RCC 7860 (cell line): Measurements from ENCODE around the gene DTNBP1.
A peak's percentile ranks its signal among the peaks of the same experiment; 100 is the strongest.
"Not testable (repeated sequence)": the region's sequence is repeated elsewhere in the genome, so short reads cannot be mapped to it uniquely, and the experiment has no call there.

Source experiments
- DNase-seq: peaks from one replicate; pipeline ENCODE4 v3.0.0-alpha.2; 2015; ENCODE audit warnings: low spot score
- FAIRE-seq: peaks from 2 replicates; lab custom pipeline; 2012; peaks lifted over from hg19 to GRCh38; lab: Jason Lieb, UNC

Gene DTNBP1

DNA sequence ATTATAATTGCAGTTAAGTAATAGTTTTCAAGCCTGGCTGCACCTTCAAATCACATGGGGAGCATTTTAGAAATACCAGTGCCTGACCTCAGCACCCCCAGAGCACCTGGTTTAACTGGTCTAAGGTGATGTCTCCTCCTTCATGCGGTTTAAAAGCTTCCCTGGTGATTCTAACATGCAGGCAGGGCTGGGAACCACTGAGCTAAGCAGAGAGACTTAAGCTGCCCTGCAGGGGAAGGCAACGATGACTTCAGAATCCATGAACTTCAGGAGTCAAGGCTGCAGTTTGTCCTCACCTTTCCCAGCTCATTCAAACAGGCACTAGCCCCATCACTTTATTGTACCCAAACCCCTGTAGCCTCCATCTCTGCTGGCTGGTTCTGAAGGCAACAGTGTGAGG is 6.1 kb upstream of the DTNBP1 start:
- no peak for DNase-seq

DNA sequence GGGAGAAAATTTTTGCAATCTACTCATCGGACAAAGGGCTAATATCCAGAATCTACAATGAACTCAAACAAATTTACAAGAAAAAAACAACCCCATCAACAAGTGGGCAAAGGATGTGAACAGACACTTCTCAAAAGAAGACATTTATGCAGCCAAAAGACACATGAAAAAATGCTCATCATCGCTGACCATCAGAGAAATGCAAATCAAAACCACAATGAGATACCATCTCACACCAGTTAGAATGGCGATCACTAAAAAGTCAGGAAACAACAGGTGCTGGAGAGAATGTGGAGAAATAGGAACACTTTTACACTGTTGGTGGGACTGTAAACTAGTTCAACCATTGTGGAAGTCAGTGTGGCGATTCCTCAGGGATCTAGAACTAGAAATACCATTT is 4.1 kb upstream of the DTNBP1 start:
- DNase-seq, FAIRE-seq: not testable (repeated sequence)

More for the DNA sequence above, 6.1 kb upstream of the DTNBP1 start:
- FAIRE-seq, result no peak

DNA sequence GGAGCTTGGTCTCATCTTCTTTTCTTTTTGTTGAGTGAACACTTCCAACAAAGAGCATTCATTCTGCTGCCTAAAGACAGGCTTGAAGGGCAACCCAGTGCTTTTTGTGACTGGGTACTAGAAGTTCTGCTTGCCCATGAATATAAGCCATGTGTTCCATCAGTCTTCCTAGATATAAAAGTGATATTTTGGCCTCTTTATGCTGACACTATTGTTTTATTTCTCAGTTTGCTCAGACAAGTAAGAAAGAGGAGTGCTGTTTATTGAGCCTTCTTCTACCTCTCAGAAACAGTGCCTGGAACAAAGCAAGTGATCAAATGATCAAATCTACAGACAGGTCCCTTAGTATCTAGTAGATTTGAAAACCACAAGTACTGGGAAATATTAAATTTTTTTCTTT is 2.4 kb upstream of the DTNBP1 start:
- DNase-seq (no peak), FAIRE-seq (no peak)

DNA sequence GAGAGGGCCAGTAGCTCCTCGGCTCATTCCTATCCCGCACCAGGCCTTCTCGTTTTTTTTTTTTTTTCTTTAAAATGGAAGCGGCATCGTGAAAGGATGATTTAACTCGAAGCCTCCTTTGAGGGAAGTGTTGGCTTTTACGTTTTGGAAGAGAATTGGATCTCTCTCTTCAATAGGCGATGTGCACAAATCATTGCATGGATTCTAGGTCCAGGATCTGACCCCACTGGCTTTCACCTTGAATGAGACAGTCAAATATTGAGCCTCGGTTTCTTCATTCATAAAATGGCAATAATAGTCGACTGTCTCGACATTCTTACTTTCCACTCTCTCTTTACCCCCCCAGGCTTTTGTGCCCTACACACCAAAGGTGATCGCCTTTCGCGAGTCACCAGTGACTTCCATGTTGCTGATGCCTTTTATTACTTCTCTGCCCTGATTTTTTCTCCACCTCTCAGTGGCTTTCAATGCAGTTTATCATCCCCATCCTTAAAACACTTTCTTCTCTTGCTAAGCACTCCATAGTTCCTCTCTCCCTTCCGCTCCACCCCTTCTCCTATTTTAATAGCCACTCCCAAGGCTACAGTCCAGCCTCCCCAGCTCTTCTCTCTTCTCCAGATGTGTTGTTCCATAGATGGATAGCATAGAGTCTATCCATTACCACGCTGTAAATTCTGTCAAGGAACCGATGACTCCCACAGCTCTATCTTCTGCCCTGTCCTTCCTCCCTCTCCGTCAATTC is 473 bp upstream of the DTNBP1 start:
- DNase-seq (no peak), FAIRE-seq (no peak)

DNA sequence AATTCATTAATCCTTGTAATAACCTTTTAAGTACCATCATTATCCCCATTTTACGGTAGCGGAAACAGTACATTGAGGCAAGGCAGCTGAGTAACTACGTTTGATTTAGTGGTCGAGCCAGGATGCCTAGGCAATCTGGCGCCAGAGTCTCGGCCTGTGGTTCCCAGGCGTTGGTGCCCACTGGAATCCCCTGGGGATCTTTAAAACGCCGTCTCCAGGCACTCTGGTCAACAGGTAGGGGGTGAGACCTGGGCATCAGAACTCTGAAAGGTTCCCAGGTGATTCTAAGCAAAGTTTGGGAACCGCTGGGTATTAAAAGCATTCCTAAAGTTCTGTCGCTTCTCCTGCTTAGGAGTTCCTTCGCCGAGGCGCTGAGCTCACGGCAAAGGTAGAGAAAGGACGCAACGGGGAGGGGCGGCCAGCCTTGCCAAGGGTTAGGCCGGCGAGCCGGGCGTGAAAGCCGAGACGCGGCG is 939 bp downstream of the DTNBP1 start:
- DNase-seq (no peak), FAIRE-seq (no peak)

DNA sequence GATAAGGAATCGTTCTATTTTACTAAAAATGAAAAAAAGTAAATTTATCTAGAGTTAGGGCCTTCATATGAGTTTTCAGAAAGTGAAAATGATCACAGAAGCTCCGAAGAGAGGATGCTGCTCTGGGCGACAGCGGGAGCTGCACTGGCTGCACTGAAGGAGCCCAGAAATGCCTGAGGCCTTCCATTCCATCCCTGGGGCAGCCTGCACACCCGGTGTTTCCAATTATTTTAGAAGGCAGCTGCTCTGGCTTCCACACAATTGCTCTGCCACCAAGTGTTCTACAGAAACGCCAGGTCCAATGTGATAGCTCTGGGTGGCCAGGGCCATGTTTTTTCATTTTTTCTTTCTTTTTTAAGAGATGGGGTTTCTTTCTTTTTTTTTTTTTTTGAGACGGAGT is 3.6 kb downstream of the DTNBP1 start:
- FAIRE-seq (no peak), DNase-seq (no peak)

DNA sequence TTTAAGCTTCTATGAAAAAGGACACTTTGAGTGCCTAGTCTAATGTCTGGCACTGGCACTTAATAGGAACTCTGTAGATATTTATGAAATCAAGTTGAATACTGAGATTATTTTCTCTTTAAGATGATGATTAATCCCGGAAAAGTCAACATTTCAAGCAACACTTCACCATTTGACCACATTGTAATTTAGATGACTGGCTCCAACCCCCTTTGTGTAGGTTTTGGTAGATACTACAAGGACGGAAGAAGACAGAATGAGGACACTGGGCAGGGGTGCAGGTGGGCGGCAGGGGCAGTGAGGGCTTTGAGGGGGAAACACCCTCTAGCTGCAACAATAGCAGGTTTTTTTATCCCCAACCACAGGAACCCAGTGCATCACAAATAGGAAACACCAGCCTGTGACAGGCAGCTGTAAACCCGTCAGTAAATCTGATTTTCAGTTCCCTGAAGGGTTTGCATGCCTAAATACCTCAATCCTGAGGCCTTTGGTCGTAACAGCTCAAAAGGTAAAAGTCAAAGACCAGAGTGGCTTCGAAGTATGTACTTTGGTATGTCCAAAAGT is 4.6 kb downstream of the DTNBP1 start:
- DNase-seq (no peak), FAIRE-seq (no peak)

DNA sequence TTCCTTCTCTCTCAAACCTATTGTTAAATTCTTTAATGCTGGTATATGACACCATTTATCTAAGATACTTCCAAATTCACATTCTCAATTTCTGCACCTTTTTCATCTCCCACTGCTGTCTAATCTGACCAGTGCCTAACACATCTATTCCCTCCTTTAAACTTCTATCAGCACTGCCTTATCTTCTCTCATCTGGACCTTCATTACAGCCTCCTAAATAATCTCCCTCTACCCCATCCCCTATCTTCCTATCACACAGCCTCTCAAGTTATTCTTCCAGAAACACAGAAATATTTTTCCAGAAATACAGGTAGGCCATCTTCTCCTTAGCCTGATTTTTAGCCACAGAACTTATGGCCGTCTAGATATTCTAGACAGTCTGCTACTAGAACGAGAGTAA is 5.5 kb downstream of the DTNBP1 start:
- FAIRE-seq (no peak), DNase-seq (no peak)

DNA sequence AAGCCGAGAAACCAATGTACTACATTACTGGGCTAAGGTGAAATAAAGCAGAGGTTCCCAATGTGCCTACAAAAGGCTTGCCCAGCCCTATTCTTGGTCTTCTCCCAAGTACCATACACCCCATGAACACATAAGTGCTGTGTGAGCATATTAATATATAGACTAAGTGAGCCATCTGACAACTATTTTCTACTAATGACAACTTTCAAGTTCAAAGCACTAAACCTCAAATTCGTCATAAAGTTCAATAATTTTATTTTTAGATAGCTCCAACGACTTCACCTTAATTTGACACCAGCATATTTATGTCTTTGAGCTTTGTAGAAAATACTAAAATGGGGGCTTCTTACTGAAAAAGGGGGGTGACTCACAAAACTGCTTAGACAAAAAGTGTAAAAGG is 6.7 kb downstream of the DTNBP1 start:
- FAIRE-seq (no peak), DNase-seq (no peak)

DNA sequence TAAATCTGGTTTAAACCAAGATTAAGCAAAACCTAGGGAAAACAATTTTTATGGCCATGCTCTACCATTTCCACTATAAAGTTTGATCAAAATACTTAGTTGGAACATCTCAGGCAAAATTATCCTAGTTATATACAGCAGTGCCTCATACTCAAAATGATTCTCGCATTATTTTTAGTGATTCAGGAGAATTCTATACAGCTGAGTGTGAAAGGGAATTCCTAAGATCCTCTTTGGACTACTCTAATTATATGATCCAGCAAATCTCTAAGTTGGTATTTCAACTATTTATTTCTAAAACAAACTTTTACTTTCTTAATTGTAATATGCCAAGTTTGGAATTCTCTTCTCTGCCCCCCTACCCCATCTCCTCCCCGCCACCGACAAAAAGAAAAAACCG is 8.6 kb downstream of the DTNBP1 start:
- DNase-seq, result no peak
- FAIRE-seq, result no peak

DNA sequence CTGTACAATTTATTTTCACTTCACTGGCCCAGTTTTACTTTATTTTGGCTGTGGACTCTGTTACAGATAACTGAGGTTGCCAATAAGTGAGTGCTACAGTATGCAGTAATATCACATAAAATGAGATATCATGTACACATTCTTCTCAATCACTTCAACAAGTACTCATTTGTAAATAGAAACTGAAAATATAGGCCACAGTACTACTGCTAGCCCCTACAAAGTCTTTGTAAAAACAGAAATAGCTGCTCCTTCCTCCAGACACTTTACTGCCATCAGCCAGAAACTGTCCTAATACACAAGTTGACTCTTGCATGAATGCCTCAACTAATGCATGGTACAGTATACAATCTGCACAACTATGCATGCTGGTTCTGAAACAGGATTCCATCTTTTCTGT is 9.2 kb downstream of the DTNBP1 start:
- DNase-seq, result no peak
- FAIRE-seq, result no peak

DNA sequence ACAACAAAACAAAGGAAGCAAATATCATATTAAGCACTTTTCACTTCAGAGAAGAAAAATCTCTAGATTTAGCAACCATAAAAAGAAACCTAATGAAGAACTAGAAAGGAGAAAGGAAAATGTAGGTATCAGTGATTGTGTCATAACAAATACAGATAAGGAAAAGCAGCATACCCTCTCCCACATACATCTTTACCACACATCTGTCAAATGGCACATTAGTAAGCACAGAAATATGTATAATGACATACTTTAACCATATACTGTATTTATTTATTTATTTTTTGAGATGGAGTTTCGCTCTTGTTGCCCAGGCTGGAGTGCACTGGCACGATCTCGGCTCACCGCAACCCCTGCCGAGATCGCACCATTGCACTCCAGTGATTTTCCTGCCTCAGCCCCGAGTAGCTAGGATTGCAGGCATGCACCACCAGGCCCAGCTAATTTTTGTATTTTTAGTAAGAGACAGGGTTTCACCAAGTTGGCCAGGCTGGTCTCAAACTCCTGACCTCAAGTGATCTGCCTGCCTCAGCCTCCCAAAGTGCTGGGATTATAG is 12.7 kb downstream of the DTNBP1 start:
- peak; percentile 8 for DNase-seq
- not testable (repeated sequence) for FAIRE-seq

DNA sequence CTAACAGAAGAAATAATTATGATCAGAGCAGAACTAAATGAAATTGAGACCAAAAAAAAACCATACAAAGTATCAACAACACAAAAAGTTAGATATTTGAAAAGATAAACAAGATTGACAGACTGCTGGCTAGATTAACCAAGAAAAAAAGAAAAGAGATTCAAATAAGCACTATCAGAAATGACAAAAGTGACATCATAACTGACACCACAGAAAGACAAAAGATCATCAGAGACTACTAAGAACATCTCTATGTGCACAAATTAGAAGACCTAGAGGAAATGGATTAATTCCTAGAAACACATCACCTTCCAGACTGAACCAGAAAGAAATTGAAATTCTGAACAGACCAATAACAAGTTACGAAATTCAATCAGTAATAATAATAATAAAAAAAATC is 17.9 kb downstream of the DTNBP1 start:
- no peak for FAIRE-seq
- no peak for DNase-seq

DNA sequence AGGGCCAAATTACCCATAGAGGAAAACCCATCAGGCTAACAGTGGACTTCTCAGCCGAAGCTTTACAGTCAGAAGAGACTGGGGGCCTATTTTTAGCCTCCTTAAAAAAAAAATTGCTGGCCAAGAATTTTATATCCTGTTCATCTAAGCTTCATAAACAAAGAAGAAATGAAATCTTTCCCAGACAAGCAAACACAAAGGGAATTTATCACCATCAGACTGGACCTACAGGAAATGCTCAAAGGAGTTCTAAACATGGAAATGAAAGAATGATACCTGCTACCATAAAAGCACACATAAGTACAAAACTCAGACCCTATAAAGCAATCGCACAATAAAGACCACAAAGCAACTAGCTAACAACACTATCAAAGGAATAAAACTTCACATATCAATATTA is 19.3 kb downstream of the DTNBP1 start:
- FAIRE-seq (no peak), DNase-seq (no peak)

DNA sequence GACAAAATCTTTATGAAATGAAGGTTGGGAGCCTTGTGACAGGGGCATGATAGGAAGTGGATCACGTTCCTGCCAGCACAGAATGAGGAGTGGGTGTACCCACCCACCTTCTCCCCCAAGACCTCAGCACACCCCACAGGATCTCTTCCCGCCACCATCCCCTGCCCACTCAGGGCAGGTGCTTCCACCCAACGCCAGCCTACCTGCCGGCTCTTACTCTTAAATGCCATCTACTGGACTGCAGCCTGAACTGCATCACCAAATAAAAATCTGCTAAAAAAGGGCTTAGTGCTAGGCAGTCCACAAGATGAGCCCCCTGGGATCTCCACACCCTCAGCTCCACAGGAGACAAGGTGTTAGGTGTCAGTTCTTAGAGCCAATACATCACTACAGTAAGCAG is 20.6 kb downstream of the DTNBP1 start:
- FAIRE-seq, result no peak

DNA sequence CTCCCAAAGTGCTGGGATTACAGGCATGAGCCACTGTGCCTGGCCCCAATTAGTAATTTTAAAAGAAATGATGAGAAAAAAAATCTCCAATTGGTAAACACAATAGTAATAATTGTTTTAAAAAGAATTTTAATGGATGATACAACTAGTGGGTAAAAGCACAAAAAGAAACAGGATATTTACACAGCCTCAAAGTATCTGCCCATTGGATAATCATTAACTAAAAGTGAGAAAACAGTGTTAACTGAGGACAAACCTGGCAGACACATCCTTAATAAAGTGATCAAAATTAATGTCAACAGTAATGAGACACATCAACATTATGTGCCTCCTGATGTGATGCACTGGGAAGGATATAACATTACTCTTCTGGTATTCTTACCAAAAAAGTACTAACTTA is 24.5 kb downstream of the DTNBP1 start:
- DNase-seq, result no peak
- no peak for FAIRE-seq

More for the DNA sequence above, 20.6 kb downstream of the DTNBP1 start:
- no peak for DNase-seq

DNA sequence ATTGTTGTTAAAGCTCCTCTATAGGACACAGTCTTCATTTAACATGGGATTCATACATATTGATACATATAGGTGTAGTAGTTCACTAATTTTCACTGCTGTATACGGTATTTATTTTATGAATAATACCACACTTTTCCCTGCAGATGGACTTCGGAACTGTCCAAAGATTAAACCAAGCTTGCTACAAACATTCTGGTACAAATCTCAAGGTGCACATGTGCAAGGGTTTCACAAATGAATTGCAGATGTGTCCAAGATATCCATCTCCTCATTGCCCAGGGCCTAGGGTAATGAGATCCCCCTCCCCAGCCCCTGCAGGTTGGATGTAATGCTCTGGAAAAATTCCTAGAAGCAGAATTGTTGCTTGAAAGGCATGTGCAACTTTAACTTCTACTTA is 31.4 kb downstream of the DTNBP1 start:
- no peak for DNase-seq
- no peak for FAIRE-seq

DNA sequence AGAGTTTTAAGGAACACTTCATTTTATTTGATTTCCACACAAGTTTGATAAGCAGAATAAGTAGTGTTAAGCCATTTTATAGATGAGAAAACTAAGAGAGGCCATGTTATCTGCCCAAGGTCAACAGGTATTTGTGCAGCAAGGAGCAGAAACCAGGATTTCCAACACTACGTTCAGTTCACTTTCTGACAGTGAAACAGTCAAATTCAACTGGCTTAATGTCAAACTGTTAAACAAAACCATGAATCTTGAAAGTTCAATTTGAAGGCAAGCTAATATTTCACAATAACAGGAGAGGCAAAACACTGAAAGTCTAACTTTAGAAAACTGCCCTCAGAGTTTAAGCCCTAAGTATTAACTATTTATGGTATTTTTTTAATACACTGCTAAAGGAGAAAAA is 32.6 kb downstream of the DTNBP1 start:
- DNase-seq, result no peak
- FAIRE-seq, result no peak

DNA sequence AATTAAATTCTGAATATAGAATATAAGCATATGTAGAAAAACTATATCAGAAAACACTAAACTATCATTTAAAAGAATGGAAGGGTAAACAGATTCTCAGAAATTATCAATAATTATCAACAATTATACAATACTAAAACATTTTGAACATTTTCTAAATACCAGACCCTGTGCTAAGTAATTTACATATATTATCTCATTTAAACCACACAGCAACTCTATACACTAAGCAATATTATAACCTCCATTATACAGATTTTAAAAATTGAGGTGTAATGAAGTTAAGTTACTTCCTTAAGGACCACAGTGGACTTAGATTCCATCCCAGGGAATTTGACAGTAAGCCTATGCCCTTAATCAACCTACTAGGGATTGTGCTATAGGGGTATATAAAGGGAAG is 33.3 kb downstream of the DTNBP1 start:
- FAIRE-seq, result no peak
- no peak for DNase-seq

DNA sequence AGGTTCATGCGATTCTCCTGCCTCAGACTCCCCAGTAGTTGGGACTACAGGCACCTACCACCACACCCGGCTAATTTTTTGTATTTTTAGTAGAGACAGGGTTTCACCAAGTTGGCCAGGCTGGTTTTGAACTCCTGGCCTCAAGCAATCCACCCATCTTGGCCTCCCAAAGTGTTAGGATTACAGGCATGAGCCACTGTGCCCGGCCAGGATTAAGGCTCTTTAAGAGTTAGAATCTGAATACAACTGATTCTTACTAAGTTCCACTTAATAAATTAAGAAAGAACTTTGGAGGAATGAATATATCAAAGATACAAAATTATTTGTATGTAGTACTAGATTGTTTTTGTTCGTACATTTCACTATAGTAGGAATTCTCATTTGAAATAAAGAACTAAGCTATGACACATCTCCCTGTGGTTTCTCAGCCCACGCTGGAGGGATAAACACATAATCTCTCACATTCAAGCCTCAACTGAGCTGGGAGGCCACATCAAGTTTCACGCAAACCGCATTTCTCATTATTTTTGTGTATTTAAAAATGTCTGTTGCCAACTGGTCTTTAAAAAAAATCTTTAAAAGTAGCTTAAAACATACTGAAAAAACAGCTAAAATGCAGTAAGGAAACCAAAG is 34.2 kb downstream of the DTNBP1 start:
- peak; percentile 35 for DNase-seq
- FAIRE-seq, result peak; percentile 75

DNA sequence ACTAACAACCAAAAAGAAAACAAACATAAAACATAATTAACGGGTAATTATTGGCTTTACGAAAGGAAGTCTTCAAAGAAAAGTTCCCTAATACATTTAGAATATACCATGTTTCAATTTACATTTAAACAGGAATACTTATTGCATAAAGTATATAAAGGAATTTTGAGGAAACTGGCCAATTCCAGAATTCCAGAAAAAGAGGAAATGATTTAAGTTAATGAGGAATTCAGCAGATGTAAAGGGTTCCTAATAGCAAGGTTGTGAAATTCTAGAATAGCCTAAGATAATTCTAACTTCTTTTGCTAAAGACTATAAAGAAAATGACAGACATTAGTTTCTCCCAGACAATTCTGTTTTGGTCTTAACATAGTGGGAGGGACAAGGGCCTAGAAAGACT is 35.0 kb downstream of the DTNBP1 start:
- no peak for FAIRE-seq
- no peak for DNase-seq
